HFFc6 (cell line): ENCODE data around the gene MRM3. TPM values are rescaled to one million over a fixed set of nuclear protein-coding genes. Genes with fewer than 3 reads are reported as not detected.
A peak's percentile ranks its signal among the peaks of the same experiment; 100 is the strongest.
"Not testable (repeated sequence)": the region's sequence is repeated elsewhere in the genome, so short reads cannot be mapped to it uniquely, and the experiment has no call there.

Experiments used
- DNase-seq: peaks from one replicate; pipeline ENCODE4 v3.0.0-alpha.2; 2018
- H3K27ac Mint-ChIP-seq: 2 replicates; pipeline ENCODE4 v1.8.0; 2020; ENCODE audit warnings: mild to moderate bottlenecking, mixed read lengths
- H3K27me3 Mint-ChIP-seq: 2 replicates; pipeline ENCODE4 v1.8.0; 2021; ENCODE audit warnings: mild to moderate bottlenecking, moderate library complexity, mixed read lengths; ENCODE audit not compliant: insufficient read depth
- H3K36me3 Mint-ChIP-seq: 2 replicates; pipeline ENCODE4 v1.8.0; 2021; ENCODE audit warnings: low read depth, mixed read lengths
- H3K4me1 Mint-ChIP-seq: 2 replicates; pipeline ENCODE4 v1.8.0; 2020; ENCODE audit warnings: low read depth, mixed read lengths
- H3K4me3 Mint-ChIP-seq: 2 replicates; pipeline ENCODE4 v1.8.0; 2020; ENCODE audit warnings: mild to moderate bottlenecking, moderate library complexity, mixed read lengths
- H3K9me3 Mint-ChIP-seq: 2 replicates; pipeline ENCODE4 v1.8.0; 2020; ENCODE audit warnings: mild to moderate bottlenecking, mixed read lengths
- CTCF ChIP-seq: fragments of 200-600 bp; sonication (generic); IDR thresholded peaks from 2 replicates; pipeline ENCODE4 v1.5.0; 2021; ENCODE audit warnings: antibody characterized with exemption, mild to moderate bottlenecking
- total RNA-seq, 6 experiments: library from RNA; stranded (reverse); fragmentation: NEBNext Ultra II Directional; extraction: Animal tissue kit (Norgen Biotek cat#: 25700); gene quantifications; 2 replicates in 1 of 6; 3 replicates in 5 of 6; pipeline ENCODE4 v1.2.3, GENCODE V29; 2021

MRM3 gene
- total RNA-seq, 6 experiments from 2014 or later = 10.9 to 13.4 (median 12.8) TPM

- peaks cover 4% of the 10 kb centered on the region; the same call in 1 of the 2 replicates for H3K9me3 Mint-ChIP-seq
- no peak for DNase-seq
- peaks cover 5% of the 10 kb centered on the region; the same call in 1 of the 2 replicates for H3K4me1 Mint-ChIP-seq
- H3K4me3 Mint-ChIP-seq = no peak overlapping the region
- peaks cover 6% of the 10 kb centered on the region for H3K27me3 Mint-ChIP-seq
- H3K36me3 Mint-ChIP-seq = peaks cover 19% of the 10 kb centered on the region
- TF ChIP-seq CTCF = no peak
- H3K27ac Mint-ChIP-seq = no peak overlapping the region
These were observed 44.6 kb downstream of the MRM3 start for GRCh38 chr17:826778-827177.

- Mint-ChIP-seq H3K27ac (no peak overlapping the region), H3K36me3 (peaks cover 21% of the 10 kb centered on the region), H3K27me3 (peaks cover 6% of the 10 kb centered on the region), H3K9me3 (peaks cover 4% of the 10 kb centered on the region; the same call in 1 of the 2 replicates), H3K4me3 (no peak overlapping the region), H3K4me1 (peaks cover 11% of the 10 kb centered on the region; the same call in 1 of the 2 replicates)
- no peak for TF ChIP-seq CTCF
- DNase-seq = no peak
These were observed 46.6 kb downstream of the MRM3 start for GRCh38 chr17:828761-829160.

GRCh38 chr17:829614-830013, 47.5 kb downstream of the MRM3 start:
- DNase-seq, H3K4me3 Mint-ChIP-seq, H3K9me3 Mint-ChIP-seq, H3K27me3 Mint-ChIP-seq, H3K27ac Mint-ChIP-seq: not testable (repeated sequence)
- Mint-ChIP-seq H3K4me1 (peaks cover 11% of the 10 kb centered on the region; the same call in 1 of the 2 replicates), H3K36me3 (peaks cover 21% of the 10 kb centered on the region)

- peaks cover 8% of the 10 kb centered on the region; the same call in 1 of the 2 replicates for H3K27me3 Mint-ChIP-seq
- no peak for DNase-seq
- H3K27ac Mint-ChIP-seq = no peak overlapping the region
- peaks cover 9% of the 10 kb centered on the region for H3K9me3 Mint-ChIP-seq
- no peak overlapping the region for H3K4me3 Mint-ChIP-seq
- peaks cover 17% of the 10 kb centered on the region for H3K4me1 Mint-ChIP-seq
- no peak for TF ChIP-seq CTCF
- H3K36me3 Mint-ChIP-seq = peaks cover 21% of the 10 kb centered on the region
These were observed 48.2 kb downstream of the MRM3 start for GRCh38 chr17:830381-830780.

- peaks cover 19% of the 10 kb centered on the region for H3K4me1 Mint-ChIP-seq
These were observed 48.8 kb downstream of the MRM3 start for GRCh38 chr17:830950-831349.

GRCh38 chr17:834136-834535, 52.0 kb downstream of the MRM3 start:
- no peak for DNase-seq
- peaks cover 5% of the 10 kb centered on the region for H3K27me3 Mint-ChIP-seq
- TF ChIP-seq CTCF = no peak
- H3K4me1 Mint-ChIP-seq = peaks cover 22% of the 10 kb centered on the region
- peaks cover 21% of the 10 kb centered on the region for H3K36me3 Mint-ChIP-seq
- no peak overlapping the region for H3K4me3 Mint-ChIP-seq
- H3K27ac Mint-ChIP-seq = peak overlapping the region; percentile 95
- peaks cover 10% of the 10 kb centered on the region for H3K9me3 Mint-ChIP-seq

More at GRCh38 chr17:830950-831349, 48.8 kb downstream of the MRM3 start:
- Mint-ChIP-seq H3K4me3 (no peak overlapping the region), H3K27ac (no peak overlapping the region), H3K36me3 (peaks cover 21% of the 10 kb centered on the region), H3K9me3 (peaks cover 10% of the 10 kb centered on the region), H3K27me3 (peaks cover 5% of the 10 kb centered on the region; the same call in 1 of the 2 replicates)
- DNase-seq = no peak
- TF ChIP-seq CTCF = no peak
